Endothelial cell of umbilical vein (primary cell): Measurements from ENCODE around the gene ZNF142. TPM values are rescaled to one million over a fixed set of nuclear protein-coding genes. Genes with fewer than 3 reads are reported as not detected.

Experiments used
- BruUV-seq: library from RNA; stranded (reverse); fragments of 400-500 nt; replicated peaks from 2 replicates; lab custom pipeline; 2021; lab: Mats Ljungman, UMichigan
- CTCF ChIA-PET: fragments of 300-600, 350-600 bp; sonication (Branson Sonifier 250); formaldehyde crosslinking; loops from one replicate; lab custom pipeline; 2021; ENCODE audit warnings: antibody characterized with exemption, inconsistent platforms; lab: Charles Lee
- POLR2A ChIA-PET: fragments of 300-600, 350-600 bp; sonication (Branson Sonifier 250); formaldehyde crosslinking; loops from one replicate; lab custom pipeline; 2021; ENCODE audit warnings: antibody characterized with exemption, inconsistent platforms; lab: Charles Lee
- DNase-seq: peaks from one replicate; pipeline ENCODE4 v3.0.0-alpha.2; 2011; ENCODE audit warnings: low read depth, low spot score
- FAIRE-seq: peaks from 2 replicates; lab custom pipeline; 2011; peaks lifted over from hg19 to GRCh38; lab: Jason Lieb, UNC
- H2AFZ ChIP-seq: 2 replicates; pipeline ENCODE4 v1.6.0; 2012; ENCODE audit warnings: low read depth, low read length, control low read depth, inconsistent platforms
- H3K27ac ChIP-seq: 2 replicates; pipeline ENCODE4 v1.5.1; 2011; ENCODE audit warnings: low read depth, mild to moderate bottlenecking, control low read depth, low read length, moderate library complexity; ENCODE audit not compliant: insufficient read depth
- H3K27me3 ChIP-seq, 2 experiments: 2 replicates each; pipeline versions ENCODE4 v1.6.0 to v1.6.1; 2011; ENCODE audit warnings: low read length in 2 of 2, mixed read lengths in 1 of 2; ENCODE audit not compliant: control insufficient read depth in 2 of 2, insufficient read depth in 2 of 2
- H3K36me3 ChIP-seq, 2 experiments: 2 replicates in 1 of 2; 3 replicates in 1 of 2; pipeline ENCODE4 v1.5.1; 2011; ENCODE audit warnings: low read length in 2 of 2, mild to moderate bottlenecking in 1 of 2, moderate library complexity in 1 of 2; ENCODE audit not compliant: control insufficient read depth in 2 of 2, insufficient read depth in 2 of 2; ENCODE audit errors: extremely low read depth in 1 of 2
- H3K4me1 ChIP-seq: 3 replicates; pipeline ENCODE4 v1.5.1; 2011; ENCODE audit warnings: mild to moderate bottlenecking, low read length; ENCODE audit not compliant: control insufficient read depth, insufficient read depth; ENCODE audit errors: extremely low read depth
- H3K4me2 ChIP-seq: 2 replicates; pipeline ENCODE4 v1.6.1; 2011; ENCODE audit warnings: low read length, control low read depth, mixed read lengths; ENCODE audit not compliant: insufficient read depth
- H3K4me3 ChIP-seq, 3 experiments: fragments of 200-600 bp in 1 of 3; sonication (generic), shearing (Covaris generic) in 1 of 3; replicated peaks in 1 of 3; 2 replicates each; pipeline ENCODE4 v1.5.1; 2011 to 2016; ENCODE audit warnings: control low read depth in 3 of 3, low read length in 3 of 3, mild to moderate bottlenecking in 2 of 3, inconsistent platforms in 1 of 3, low read depth in 1 of 3, moderate library complexity in 1 of 3; ENCODE audit not compliant: insufficient read depth in 1 of 3
- H3K79me2 ChIP-seq: 2 replicates; pipeline ENCODE4 v1.6.0; 2012; ENCODE audit warnings: low read length, inconsistent platforms; ENCODE audit not compliant: control insufficient read depth, insufficient read depth
- H3K9ac ChIP-seq: replicated peaks from 2 replicates; pipeline ENCODE3; 2011; ENCODE audit warnings: low read length, control low read depth; ENCODE audit not compliant: insufficient read depth; ENCODE audit errors: extremely low read depth
- H3K9me1 ChIP-seq: replicated peaks from 3 replicates; pipeline ENCODE4 v1.6.0; 2011; ENCODE audit warnings: mild to moderate bottlenecking, low read length; ENCODE audit not compliant: control insufficient read depth, insufficient read depth; ENCODE audit errors: extremely low read depth
- H3K9me3 ChIP-seq: replicated peaks from 2 replicates; pipeline ENCODE4 v1.5.1; 2012; ENCODE audit warnings: low read length, inconsistent platforms; ENCODE audit not compliant: control insufficient read depth, insufficient read depth
- H4K20me1 ChIP-seq: replicated peaks from 2 replicates; pipeline ENCODE3; 2011; ENCODE audit warnings: mild to moderate bottlenecking, low read length; ENCODE audit not compliant: control insufficient read depth, insufficient read depth; ENCODE audit errors: extremely low read depth
- EZH2 ChIP-seq: IDR thresholded peaks from 2 replicates; pipeline ENCODE4 v1.6.1; 2012; ENCODE audit warnings: borderline replicate concordance, low read depth, mild to moderate bottlenecking, moderate library complexity, low read length, inconsistent platforms; ENCODE audit not compliant: severe bottlenecking
- FOS ChIP-seq: IDR thresholded peaks from 2 replicates; pipeline ENCODE4 v1.6.1; 2011; ENCODE audit warnings: mild to moderate bottlenecking, low read length, moderate library complexity, borderline replicate concordance; ENCODE audit not compliant: insufficient read depth
- GATA2 ChIP-seq: IDR thresholded peaks from 2 replicates; pipeline ENCODE4 v1.7.0; 2011; ENCODE audit warnings: low read depth, mild to moderate bottlenecking, moderate library complexity, mixed read lengths, low read length; ENCODE audit not compliant: insufficient read length, insufficient read depth
- JUN ChIP-seq: IDR thresholded peaks from 2 replicates; pipeline ENCODE4 v1.6.1; 2011; ENCODE audit warnings: borderline replicate concordance, low read depth; ENCODE audit not compliant: insufficient read length, insufficient read depth
- MYC ChIP-seq: IDR thresholded peaks from one replicate; pipeline ENCODE4 v1.6.1; 2011; ENCODE audit warnings: mild to moderate bottlenecking, low read depth, low read length
- POLR2A ChIP-seq: IDR thresholded peaks from 2 replicates; pipeline ENCODE4 v1.6.1; 2012; ENCODE audit warnings: low read depth, mild to moderate bottlenecking, control low read depth, low read length
- POLR2AphosphoS5 ChIP-seq: IDR thresholded peaks from 2 replicates; pipeline ENCODE4 v1.6.1; 2012; ENCODE audit warnings: low read depth, mild to moderate bottlenecking, control low read depth, low read length, moderate library complexity; ENCODE audit not compliant: insufficient read depth
- dilution Hi-C: fragments of 300-500 bp; cut with MboI; formaldehyde crosslinking; loops from one replicate; pipeline ENCODE4 v1.15.0; 2019; ENCODE audit warnings: low sequenced_read_pairs; ENCODE audit not compliant: extremely low pct_ligation_motif_present
- intact Hi-C: fragments of 100-400 bp; cut with micrococcal nuclease; formaldehyde crosslinking; loops from one replicate; pipeline ENCODE4 v1.10.0; 2022
- polyA plus RNA-seq, 4 experiments: library from polyadenylated mRNA; depleted of rRNA in 3 of 4; stranded (reverse) in 3 of 4; unstranded in 1 of 4; fragments of >200 nt; gene quantifications; 2 replicates each; pipeline versions ENCODE4 v1.2.1 to v1.2.3, GENCODE V29; 2011 to 2012; ENCODE audit warnings: missing spikeins in 1 of 4
- total RNA-seq: library from RNA; stranded (reverse); gene quantifications from 2 replicates; pipeline ENCODE4 v1.2.3, GENCODE V29; 2021
- TF ChIP-seq, protein P1 (sequence below), 2 donors: IDR thresholded peaks; 1 replicate in 1 of 2; 2 replicates in 1 of 2; pipeline ENCODE4 v1.5.1; 2011; ENCODE audit warnings: low read length in 2 of 2, mild to moderate bottlenecking in 2 of 2, moderate library complexity in 2 of 2, control low read depth in 1 of 2, inconsistent platforms in 1 of 2, low read depth in 1 of 2; ENCODE audit not compliant: insufficient read depth in 1 of 2; ENCODE audit errors: extremely low read depth in 1 of 2
- TF ChIP-seq, protein P2 (sequence below): IDR thresholded peaks from 2 replicates; pipeline ENCODE4 v1.6.1; 2011; ENCODE audit not compliant: insufficient read depth, insufficient read length

Gene ZNF142
- total and polyA plus RNA-seq, 2 donors (not counting 3 experiments of a cell fraction or from before 2014, with no cell fraction given), result 14.5 to 34.5 TPM

DNA sequence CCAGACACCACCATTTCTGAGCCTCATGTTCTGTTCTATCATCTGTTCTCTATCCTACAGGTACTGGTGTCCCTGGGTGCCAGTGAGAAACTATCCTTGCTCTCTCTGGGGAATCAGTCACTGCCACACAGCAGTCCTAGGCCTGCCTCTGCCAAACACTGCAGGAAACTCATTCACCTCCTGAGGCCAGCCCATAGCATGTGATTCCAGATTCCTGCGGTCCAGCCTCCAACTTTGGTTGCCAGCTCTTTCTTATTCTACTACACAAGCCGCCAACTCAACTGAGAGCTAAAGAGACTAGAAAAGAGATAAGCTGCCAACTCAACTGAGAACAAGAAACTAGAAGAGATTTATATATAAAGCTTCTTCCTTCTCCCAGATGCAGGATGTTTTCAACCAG lies 42.4 kb upstream of the ZNF142 start:
- H4K20me1 ChIP-seq, result no peaks in the 10 kb centered on the region
- no peak for TF ChIP-seq MYC
- TF ChIP-seq, protein P1, sequence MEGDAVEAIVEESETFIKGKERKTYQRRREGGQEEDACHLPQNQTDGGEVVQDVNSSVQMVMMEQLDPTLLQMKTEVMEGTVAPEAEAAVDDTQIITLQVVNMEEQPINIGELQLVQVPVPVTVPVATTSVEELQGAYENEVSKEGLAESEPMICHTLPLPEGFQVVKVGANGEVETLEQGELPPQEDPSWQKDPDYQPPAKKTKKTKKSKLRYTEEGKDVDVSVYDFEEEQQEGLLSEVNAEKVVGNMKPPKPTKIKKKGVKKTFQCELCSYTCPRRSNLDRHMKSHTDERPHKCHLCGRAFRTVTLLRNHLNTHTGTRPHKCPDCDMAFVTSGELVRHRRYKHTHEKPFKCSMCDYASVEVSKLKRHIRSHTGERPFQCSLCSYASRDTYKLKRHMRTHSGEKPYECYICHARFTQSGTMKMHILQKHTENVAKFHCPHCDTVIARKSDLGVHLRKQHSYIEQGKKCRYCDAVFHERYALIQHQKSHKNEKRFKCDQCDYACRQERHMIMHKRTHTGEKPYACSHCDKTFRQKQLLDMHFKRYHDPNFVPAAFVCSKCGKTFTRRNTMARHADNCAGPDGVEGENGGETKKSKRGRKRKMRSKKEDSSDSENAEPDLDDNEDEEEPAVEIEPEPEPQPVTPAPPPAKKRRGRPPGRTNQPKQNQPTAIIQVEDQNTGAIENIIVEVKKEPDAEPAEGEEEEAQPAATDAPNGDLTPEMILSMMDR (IDR thresholded peaks at IDR 0.05; ENCODE audit: extremely low read depth in 1 of 2, insufficient read depth in 1 of 2, low read depth in 1 of 2, low read length in 2 of 2), result no peak
- TF ChIP-seq EZH2, result no peak
- TF ChIP-seq JUN, result no peak
- TF ChIP-seq FOS, result no peak
- no peak for TF ChIP-seq POLR2AphosphoS5
- no peak for TF ChIP-seq GATA2
- TF ChIP-seq, protein P2, sequence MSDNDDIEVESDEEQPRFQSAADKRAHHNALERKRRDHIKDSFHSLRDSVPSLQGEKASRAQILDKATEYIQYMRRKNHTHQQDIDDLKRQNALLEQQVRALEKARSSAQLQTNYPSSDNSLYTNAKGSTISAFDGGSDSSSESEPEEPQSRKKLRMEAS, result no peak
- TF ChIP-seq POLR2A, result no peak
- intact Hi-C loops, result no loop called here
- H3K4me2 ChIP-seq, result no peak overlapping the region
- H3K27me3 ChIP-seq, result no peaks in the 10 kb centered on the region
- CTCF ChIA-PET, result interaction anchor here (2.4 to 3.5 kb wide), 3 partner anchors 9 to 146 kb away, joined by 16 read pairs; partner anchors contain the start of gene TTLL4
- H3K36me3 ChIP-seq, result peaks cover 0 to 6% of the 10 kb centered on the region in 2 experiments
- no peak overlapping the region for H3K27ac ChIP-seq
- no TSS peak for BruUV-seq
- no peak overlapping the region for H3K9ac ChIP-seq
- H3K79me2 ChIP-seq, result no peaks in the 10 kb centered on the region
- dilution Hi-C loops, result no loop called here
- H2AFZ ChIP-seq, result no peak overlapping the region
- no peak for FAIRE-seq
- POLR2A ChIA-PET, result no interaction called here
- DNase-seq, result no peak
- H3K4me1 ChIP-seq, result no peaks in the 10 kb centered on the region
- no peaks in the 10 kb centered on the region for H3K9me1 ChIP-seq
- H3K4me3 ChIP-seq, result no peak overlapping the region
- no peaks in the 10 kb centered on the region for H3K9me3 ChIP-seq
